ENCODE data around the gene MGAT1.
A peak's percentile ranks its signal among the peaks of the same experiment; 100 is the strongest.

The MGAT1 gene

GRCh38 chr5:180808461-180809000 lies 5.9 kb upstream of the MGAT1 start:
- DNase-seq: no peak
- in situ Hi-C loops (cut with MboI; ENCODE audit: low pct_unique_long_range_greater_than_20kb, low sequenced_read_pairs): no loop called here

DNA sequence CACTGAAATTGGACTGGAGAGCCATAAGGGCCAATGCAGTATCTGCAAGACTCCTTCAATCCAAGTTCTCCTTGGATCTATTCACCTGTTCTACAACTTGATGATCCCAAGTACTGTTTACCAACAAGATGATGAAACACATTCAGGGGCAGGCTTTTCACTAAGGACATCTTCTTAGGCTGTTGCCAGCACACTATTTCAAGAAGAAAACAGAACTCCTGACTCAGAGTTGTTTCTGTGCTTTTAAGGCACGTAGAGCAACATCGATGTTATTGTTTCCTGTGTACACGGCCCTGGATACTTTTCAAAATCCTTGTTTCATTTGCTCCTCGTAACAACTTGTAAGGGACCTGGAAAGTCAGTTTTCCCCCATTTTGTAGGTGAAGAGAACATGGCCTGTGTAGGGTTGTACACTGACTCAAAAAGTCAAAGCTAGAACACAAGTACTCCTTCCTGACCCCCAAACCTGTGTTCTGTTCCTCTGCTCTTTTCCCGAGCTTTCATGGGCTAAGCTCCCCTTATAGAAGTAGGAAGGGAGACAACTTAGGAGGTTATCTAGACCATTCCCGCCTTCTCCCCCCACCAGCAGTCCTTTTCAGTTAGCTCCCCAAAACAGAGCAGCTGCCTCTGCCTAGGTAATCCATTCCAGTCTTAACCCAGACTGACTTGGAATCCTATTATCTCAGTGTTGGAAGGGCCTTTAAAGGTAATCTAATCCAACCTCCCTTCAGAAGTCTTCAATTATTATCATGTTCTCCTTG lies 5.2 kb upstream of the MGAT1 start:
- DNase-seq: no peak
- in situ Hi-C loops (cut with MboI; ENCODE audit: low pct_unique_long_range_greater_than_20kb, low sequenced_read_pairs): no loop called here

DNA sequence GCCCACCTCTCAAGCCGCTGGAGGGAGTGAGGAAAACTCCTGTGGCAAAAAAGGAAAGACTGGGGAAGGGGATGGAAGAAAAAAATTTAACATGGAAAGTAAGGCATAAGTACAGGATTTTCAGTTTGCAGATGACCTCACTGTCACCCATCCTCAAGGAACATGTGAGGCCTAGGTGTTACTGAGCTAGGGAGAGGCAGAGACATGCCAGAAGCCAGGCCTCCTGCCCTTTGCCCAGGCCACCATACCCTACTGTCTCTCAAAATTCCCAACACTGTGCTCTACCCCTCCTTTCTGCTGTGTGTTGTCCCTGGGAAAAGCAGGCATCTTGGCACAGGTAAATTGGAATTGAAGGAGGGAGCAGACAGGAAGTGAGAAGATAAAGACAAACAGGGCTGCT lies 4.4 kb upstream of the MGAT1 start:
- in situ Hi-C loops (cut with MboI; ENCODE audit: low pct_unique_long_range_greater_than_20kb, low sequenced_read_pairs): no loop called here
- DNase-seq: no peak

DNA sequence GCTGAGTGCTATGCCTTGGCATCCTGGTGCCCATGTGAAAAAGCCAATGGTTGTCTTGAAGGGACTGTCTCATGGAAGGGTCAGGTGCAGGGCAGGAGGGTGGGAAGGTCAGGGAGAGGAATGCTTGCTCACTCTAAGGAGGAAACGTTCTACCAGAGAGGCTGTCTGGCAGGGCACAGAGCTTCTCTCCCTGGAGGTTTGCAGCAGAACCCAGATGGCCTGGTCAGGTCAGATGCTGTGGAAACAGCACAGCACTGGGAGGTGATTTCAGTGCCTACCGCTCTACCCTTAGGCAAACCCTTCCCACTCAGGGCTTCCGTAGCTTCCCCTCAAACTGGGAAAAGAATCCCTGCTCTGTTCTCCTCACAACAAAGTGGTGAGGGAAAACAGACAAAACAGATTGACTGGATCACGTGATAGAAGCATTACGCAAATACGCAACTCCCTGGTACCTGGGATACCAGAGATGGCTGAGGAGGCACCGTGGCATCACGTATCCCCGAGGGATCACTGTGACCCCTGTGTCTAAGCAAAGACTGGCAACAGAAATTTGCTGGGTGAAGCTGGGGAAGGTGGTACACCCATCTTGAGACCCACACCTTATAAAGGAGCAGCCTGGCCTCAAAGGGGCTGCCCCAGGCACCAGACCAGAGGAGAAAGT lies 3.9 kb upstream of the MGAT1 start:
- DNase-seq: no peak
- in situ Hi-C loops (cut with MboI; ENCODE audit: low pct_unique_long_range_greater_than_20kb, low sequenced_read_pairs): no loop called here

DNA sequence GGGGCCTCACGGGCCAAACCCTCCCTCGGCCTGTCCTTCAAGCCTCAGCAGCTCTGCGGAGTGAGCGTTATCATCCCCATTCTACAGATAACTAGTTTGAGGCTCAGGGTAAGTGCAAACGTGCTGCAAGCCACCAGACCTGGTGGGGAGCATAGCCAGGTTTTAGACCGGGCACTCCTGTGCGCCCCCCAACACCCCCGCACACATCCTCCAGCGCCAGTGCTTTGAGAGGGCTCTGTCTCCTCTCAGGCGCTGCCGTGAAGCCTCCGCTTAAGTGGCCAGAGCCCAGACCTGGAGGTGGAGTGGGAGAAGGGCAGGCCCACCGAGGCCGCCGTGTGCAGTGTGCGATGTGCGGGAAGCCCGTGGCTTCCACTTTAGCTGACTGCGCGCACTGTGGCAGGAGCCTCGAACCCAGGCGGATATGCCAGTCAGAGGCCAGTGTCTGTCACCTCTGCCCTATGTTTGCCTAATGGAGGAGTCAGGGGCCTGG lies 1.6 kb upstream of the MGAT1 start:
- no peak for DNase-seq
- in situ Hi-C loops (cut with MboI; ENCODE audit: low pct_unique_long_range_greater_than_20kb, low sequenced_read_pairs): no loop called here

DNA sequence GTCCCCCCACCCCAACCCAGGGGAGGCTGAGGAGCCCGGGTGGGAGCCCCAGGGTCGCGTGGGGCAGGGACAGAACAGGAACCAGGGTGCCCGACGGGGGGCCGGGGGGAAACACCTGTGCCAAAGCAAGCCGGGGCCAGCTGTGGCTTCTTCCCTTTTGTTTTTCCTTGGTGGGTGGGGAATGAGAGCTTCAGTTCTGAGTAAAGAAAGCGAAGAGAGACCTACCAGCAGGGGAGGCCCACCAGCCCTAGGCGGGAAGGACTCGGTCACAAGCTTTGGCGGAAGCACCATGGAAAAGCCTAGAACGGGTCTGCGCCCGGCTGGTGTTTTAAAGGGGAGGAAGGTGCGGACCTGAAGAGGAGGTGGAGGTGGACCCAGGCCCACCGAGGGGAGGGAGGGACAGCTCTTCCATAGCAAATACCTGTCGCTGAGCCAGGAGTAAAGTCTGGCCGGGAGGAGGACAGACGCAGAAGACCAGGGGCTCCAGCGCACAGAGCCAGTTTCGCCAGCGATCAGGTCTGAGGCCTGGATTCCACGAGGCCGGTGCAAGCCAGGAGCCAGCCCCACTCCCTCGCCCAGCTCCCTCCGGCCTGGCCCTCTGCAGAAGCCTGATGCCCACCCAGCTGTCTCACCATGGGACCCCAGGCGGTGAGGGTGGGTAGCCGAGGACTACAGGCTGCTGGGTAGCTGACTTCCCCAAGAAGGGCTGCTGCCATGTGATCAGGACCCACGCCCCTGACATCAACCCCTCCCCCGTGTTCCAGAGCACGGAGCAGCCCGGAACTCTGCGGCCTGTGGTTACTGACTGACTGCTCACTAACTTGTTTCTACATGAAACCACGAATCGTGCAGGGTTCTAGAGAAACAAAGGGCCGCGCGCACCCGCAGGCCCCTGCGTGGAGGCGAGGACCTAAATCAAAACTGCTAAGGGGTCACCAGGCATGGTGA lies 849 bp upstream of the MGAT1 start:
- DNase-seq: peak; percentile 97
- in situ Hi-C loops (cut with MboI; ENCODE audit: low pct_unique_long_range_greater_than_20kb, low sequenced_read_pairs): no loop called here

DNA sequence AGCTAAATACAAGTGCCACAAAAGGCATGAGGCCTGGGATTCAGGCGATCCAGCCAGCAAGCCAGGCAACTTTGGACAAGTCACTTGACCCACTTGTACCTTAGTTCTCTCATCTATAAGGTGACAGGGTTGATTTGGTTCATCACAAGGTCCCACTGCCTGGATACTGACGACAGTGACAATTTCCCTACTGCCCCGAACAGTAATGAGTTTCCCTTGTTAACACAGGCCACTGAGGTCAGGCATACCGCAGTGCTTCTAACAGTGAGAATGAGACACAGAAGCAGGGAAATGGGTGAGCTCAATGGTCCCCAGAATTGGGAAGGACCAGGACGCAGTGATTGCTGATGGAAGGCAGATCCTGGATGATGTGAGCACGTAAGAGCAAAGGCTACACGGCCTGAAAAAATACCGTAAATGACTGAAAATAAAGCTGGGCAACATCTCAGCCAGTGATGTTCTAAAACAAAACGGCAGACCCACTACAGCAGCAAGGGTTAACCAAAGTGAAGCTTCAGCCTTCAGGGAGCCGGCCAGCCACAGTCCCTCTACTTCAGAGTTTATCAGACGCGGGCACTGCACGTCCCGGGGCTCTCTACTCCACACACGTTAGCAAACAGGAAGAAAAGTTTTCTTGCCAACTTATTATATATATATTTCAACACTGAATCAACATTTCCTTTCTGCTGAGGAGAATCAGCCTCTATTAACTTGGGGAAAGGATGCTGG lies 846 bp downstream of the MGAT1 start:
- in situ Hi-C loops (cut with MboI; ENCODE audit: low pct_unique_long_range_greater_than_20kb, low sequenced_read_pairs): no loop called here
- DNase-seq: no peak

DNA sequence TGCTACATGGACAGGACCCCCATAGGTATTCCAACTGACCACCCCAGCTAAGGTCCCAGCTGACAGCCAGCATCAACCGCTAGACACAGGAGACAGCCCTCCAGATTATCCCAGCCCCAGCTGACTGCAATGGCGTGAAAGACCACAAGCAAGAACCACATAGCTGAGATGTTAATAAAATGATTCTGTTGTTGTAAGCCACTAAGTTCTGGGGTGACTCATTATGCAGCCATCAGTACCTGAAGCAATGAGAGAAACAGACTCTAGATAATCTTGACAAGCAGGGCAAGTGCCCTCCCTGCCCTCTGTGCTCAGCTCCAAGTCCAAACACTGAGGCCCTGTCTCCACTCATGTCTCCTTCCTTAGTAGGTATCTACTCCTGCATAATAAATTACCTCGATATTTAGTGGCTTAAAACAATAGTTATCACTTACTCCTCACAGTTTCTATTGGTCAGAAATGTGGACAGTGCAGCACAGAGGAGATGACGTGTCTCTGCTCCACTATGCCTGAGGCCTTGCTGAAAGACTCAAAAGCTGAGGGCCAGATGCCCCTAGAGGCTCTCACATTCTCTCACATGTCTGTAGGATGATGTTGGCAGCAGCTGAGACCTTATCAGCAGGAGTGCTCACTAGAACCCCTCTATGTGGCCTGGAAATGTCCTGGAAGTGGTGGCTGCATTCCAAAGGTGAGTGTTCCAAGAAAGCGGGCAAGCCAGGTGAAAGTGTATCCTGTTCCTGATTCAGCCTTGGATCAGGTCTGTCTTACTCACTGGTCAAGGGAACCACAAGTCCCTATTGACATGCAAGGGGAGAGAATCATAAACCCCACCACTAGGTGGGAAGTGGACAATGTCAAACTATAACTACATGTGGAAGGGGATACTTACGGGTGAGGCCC lies 2.5 kb downstream of the MGAT1 start:
- in situ Hi-C loops (cut with MboI; ENCODE audit: low pct_unique_long_range_greater_than_20kb, low sequenced_read_pairs): no loop called here
- no peak for DNase-seq

DNA sequence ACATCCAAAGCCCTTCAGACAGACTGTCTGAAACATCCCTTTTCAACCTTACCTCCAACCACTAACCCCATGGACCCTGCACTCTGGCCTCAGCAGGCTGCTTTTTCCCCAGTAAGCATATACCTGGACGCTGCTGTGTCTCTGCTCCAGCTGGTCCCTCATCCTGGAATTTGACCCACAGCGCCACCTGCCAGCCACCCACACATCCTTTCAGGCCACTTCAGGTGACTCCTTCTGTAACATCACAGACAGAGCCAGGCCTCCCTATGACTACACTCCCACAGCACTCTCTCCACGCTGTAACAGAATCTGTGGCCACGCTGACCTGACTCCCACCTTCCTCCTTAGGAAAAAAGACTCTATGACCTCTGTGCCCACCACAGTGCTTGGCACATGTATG lies 3.4 kb downstream of the MGAT1 start:
- no peak for DNase-seq
- in situ Hi-C loops (cut with MboI; ENCODE audit: low pct_unique_long_range_greater_than_20kb, low sequenced_read_pairs): no loop called here

DNA sequence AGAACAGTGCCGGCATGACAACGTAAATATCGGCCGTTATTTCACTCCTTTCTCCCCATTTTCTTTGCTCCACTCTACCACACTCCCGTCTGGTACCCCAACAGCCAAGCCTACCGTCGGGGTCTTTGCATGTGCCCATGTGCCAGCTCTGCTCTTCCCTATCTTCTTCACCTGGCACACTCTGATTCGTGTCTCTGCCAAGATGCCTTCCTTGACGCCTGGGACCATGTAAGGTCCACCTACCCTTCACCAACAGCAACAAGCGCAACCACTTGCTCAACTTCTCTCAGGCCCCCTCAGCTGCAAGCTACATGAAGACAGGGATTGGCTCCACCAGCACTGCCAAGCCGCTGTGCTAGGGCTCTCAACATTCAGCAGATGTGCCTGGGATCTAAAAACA lies 4.4 kb downstream of the MGAT1 start:
- DNase-seq: no peak
- in situ Hi-C loops (cut with MboI; ENCODE audit: low pct_unique_long_range_greater_than_20kb, low sequenced_read_pairs): no loop called here

GRCh38 chr5:180797256-180798192 lies 5.1 kb downstream of the MGAT1 start:
- DNase-seq: no peak
- in situ Hi-C loops (cut with MboI; ENCODE audit: low pct_unique_long_range_greater_than_20kb, low sequenced_read_pairs): no loop called here

GRCh38 chr5:180795771-180796313 lies 6.8 kb downstream of the MGAT1 start:
- in situ Hi-C loops (cut with MboI; ENCODE audit: low pct_unique_long_range_greater_than_20kb, low sequenced_read_pairs): no loop called here
- no peak for DNase-seq

DNA sequence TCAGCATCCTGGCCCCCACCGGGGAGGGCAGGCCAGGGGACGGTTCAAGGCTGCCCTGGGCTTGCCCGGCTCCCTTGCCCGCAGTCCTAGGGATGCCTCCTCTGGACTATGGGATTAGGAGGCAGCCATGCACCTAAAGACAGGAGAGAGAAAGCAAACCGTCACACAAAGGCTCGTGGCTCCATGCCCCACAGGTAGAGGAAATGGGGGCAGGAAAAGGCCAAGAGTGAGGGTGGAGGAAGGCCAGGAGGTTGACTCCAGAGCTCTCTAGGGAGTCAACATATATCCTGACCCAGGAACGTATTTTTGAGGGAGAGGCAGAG lies 9.7 kb downstream of the MGAT1 start:
- in situ Hi-C loops (cut with MboI; ENCODE audit: low pct_unique_long_range_greater_than_20kb, low sequenced_read_pairs): no loop called here
- DNase-seq: no peak

DNA sequence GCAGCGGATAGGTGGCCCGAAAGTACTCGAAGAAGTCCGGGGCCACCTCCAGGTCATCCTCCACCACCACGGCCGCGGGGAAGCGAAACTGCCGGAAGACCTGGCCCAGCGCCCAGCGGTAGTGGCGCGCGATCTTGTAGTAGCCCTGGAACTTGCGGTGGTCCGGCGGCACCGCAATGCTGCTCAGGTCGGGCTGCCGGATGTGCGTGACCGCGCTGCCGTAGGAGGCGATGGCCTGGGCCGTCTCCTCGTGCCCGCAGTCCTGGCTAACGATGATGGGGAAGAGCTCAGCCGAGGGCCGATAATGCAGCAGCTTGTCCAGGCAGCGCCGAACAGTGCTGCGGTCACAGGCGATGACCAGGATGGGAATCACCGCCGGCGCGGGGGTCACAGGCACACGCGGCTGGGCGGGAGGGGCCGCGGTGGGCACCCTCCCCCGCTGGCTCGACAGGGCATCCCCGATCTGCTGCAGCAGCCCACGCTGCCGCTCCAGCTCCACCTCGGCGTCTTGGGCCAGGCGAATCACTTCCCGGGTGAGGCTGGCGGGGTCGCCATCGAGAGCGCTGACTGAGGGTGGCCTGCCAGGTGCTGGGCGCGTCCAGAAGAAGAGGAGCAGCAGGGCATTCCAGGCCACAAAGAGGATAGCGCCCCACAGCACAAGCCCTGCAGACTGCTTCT lies 10.2 kb downstream of the MGAT1 start:
- no peak for DNase-seq
- in situ Hi-C loops (cut with MboI; ENCODE audit: low pct_unique_long_range_greater_than_20kb, low sequenced_read_pairs): no loop called here

GRCh38 chr5:180791611-180792213 lies 10.9 kb downstream of the MGAT1 start:
- no peak for DNase-seq
- in situ Hi-C loops (cut with MboI; ENCODE audit: low pct_unique_long_range_greater_than_20kb, low sequenced_read_pairs): no loop called here

GRCh38 chr5:180790524-180790923 lies 12.1 kb downstream of the MGAT1 start:
- no peak for DNase-seq
- in situ Hi-C loops (cut with MboI; ENCODE audit: low pct_unique_long_range_greater_than_20kb, low sequenced_read_pairs): no loop called here
